ENCODE data around the gene BCAT1. TPM values are rescaled to one million over a fixed set of nuclear protein-coding genes. Genes with fewer than 3 reads are reported as not detected.
A peak's percentile ranks its signal among the peaks of the same experiment; 100 is the strongest.

The BCAT1 gene
- total and polyA plus RNA-seq, 9 of the 15 experiments (the other 6 are each of a cell fraction or from before 2014, with no cell fraction given), result 38.5 to 157 (median 66.8) TPM

GRCh38 chr12:24901576-24902461 lies 47.1 kb downstream of the BCAT1 start (continued):
- no peak for TF ChIP-seq MLX (CRISPR knock-in tag; conservative IDR thresholded peaks at IDR 0.05)

DNA sequence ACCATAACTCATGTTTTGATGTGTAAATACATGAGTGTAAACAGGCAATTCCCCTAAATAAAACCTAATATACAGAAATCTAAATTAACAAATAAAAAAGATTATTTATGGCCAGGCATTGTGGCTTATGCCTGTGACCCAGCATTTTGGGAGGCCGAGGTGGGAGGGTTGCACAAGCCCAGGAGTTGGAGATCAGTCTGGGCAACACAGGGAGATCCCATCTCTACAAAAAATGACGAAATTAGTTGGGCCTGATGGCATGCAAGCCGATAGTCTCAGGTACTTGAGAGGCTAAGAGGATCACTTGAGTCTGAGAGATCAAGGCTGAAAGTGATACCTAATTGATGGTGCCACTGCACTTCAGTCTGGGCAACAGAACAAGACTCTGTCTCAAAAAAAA lies 48.7 kb downstream of the BCAT1 start:
- ChIA-PET CTCF (ENCODE audit: low intra/inter-chr PET ratio) (no interaction called here), POLR2A (no interaction called here)
- H3K27me3 ChIP-seq (ENCODE audit: control insufficient read depth in 2 of 2, insufficient read depth in 2 of 2, low read length in 2 of 2), result no peaks in the 10 kb centered on the region
- H3K9ac ChIP-seq (ENCODE audit: insufficient read depth in 1 of 2, low read depth in 2 of 2, low read length in 2 of 2), result no peak overlapping the region
- peaks cover 10% of the 10 kb centered on the region for H3K9me3 ChIP-seq (replicated peaks; ENCODE audit: control insufficient read depth, insufficient read depth, low read depth, low read length)
- DNase-seq (ENCODE audit: extremely low read depth in 1 of 4, low spot score in 3 of 4) (no peak), ATAC-seq (no peak), FAIRE-seq (no peak)
- no peak for TF ChIP-seq ETV5 (CRISPR knock-in tag; IDR thresholded peaks at IDR 0.05; ENCODE audit: low read depth)
- TF ChIP-seq BACH1 (tag; IDR thresholded peaks at IDR 0.05), result no peak
- no peak for TF ChIP-seq ZNF707 (CRISPR knock-in tag; conservative IDR thresholded peaks at IDR 0.05)
- no peak for TF ChIP-seq SIN3A (IDR thresholded peaks at IDR 0.05; ENCODE audit: borderline replicate concordance in 2 of 2, control insufficient read depth in 1 of 2, low read depth in 2 of 2, low read length in 2 of 2)
- BruUV-seq (replicated peaks), result no TSS peak
- no peak overlapping the region for H3K4me3 ChIP-seq
- no peak overlapping the region for H2AFZ ChIP-seq (ENCODE audit: low read depth, low read length)
- H3K79me2 ChIP-seq (ENCODE audit: control insufficient read depth, insufficient read depth, low read length), result peaks cover 75% of the 10 kb centered on the region
- WGBS (ENCODE audit: insufficient coverage, low coverage, missing lambda C conversion rate), result 81% methylated on average over 3 of the region's 3 CpGs
- H3K9me1 ChIP-seq (ENCODE audit: control insufficient read depth, insufficient read depth, low read length), result no peaks in the 10 kb centered on the region
- intact Hi-C loops (cut with micrococcal nuclease) (no loop called here), in situ Hi-C loops (cut with MboI) (no loop called here)
- peak overlapping the region; percentile 1; the same call in 2 of the 3 replicates for H3K27ac ChIP-seq (ENCODE audit: extremely low read depth, low read depth, low read length)
- H3K4me1 ChIP-seq (replicated peaks in 1 of 2; ENCODE audit: control insufficient read depth in 2 of 2, insufficient read depth in 2 of 2, low read length in 2 of 2), result peaks cover 0 to 3% of the 10 kb centered on the region in 2 experiments; a peak in 2 of 5 replicates
- peaks cover 30% of the 10 kb centered on the region; the same call in 2 of the 3 replicates for H3K36me3 ChIP-seq (ENCODE audit: control insufficient read depth, insufficient read depth, low read length)
- no peak overlapping the region for H3K4me2 ChIP-seq (ENCODE audit: insufficient read depth, low read length)
- H4K20me1 ChIP-seq (replicated peaks; ENCODE audit: control insufficient read depth, insufficient read depth, low read length), result no peaks in the 10 kb centered on the region
